Astrocyte of the cerebellum (primary cell): ENCODE results near the gene GAP43.
A peak's percentile ranks its signal among the peaks of the same experiment; 100 is the strongest.

ENCODE experiments used
- DNase-seq: peaks from one replicate; pipeline ENCODE4 v3.0.0-alpha.2; 2011; ENCODE audit warnings: low read depth
- H3K4me3 ChIP-seq: 2 replicates; pipeline ENCODE4 v1.5.1; 2011; ENCODE audit warnings: mild to moderate bottlenecking, low read depth, low read length, moderate library complexity
- in situ Hi-C: cut with HindIII; loops from 2 replicates; pipeline ENCODE4 v1.10.0; 2017; ENCODE audit warnings: low sequenced_read_pairs
- TF ChIP-seq, protein P1 (sequence below): IDR thresholded peaks from 2 replicates; pipeline ENCODE4 v1.5.1; 2012; ENCODE audit warnings: low read length, low read depth, moderate library complexity, mild to moderate bottlenecking; ENCODE audit errors: missing control alignments

Gene GAP43

DNA sequence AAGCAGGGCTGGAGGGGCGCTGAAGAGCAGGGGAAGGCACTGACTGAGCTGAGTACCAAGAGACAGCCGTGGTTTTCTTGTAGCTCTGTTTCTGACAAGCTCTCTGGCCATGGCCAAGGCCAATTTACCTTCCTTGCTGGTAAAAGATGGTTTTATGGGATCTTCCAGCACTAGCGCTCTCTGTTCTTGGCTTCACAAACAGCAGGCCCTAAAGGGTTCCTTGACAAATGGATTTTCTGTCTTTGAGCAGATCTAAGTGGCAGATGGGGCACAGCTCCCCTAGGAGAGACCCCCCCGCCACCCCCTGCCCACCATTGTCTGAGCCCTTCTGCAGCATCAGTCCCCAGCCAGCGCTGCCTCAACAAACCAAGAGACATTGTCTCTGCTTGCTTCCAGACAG is 66.6 kb downstream of the GAP43 start:
- DNase-seq = no peak
- no peak overlapping the region for H3K4me3 ChIP-seq
- in situ Hi-C loops = no loop called here
- TF ChIP-seq, protein P1, sequence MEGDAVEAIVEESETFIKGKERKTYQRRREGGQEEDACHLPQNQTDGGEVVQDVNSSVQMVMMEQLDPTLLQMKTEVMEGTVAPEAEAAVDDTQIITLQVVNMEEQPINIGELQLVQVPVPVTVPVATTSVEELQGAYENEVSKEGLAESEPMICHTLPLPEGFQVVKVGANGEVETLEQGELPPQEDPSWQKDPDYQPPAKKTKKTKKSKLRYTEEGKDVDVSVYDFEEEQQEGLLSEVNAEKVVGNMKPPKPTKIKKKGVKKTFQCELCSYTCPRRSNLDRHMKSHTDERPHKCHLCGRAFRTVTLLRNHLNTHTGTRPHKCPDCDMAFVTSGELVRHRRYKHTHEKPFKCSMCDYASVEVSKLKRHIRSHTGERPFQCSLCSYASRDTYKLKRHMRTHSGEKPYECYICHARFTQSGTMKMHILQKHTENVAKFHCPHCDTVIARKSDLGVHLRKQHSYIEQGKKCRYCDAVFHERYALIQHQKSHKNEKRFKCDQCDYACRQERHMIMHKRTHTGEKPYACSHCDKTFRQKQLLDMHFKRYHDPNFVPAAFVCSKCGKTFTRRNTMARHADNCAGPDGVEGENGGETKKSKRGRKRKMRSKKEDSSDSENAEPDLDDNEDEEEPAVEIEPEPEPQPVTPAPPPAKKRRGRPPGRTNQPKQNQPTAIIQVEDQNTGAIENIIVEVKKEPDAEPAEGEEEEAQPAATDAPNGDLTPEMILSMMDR = no peak

DNA sequence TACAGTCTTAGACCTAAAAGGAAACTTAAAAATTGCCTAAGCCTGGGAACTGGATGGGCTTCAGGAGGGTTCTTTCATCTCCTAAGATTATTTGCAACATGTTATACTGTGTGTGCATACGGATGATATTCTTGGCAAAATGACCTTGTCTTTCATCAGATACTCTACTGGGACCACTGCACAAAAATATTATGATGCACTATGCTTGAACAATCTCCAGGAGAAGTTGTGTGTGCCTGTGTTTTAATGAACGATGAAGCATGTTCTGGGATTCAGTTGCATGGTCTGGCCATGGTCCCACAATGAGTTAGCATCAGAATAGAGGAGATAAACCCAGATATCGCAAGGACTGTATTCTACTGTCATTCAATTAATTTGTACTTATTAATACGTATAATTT is 68.7 kb downstream of the GAP43 start:
- DNase-seq = no peak
- in situ Hi-C loops = no loop called here
- TF ChIP-seq, protein P1 = no peak
- H3K4me3 ChIP-seq = no peak overlapping the region

DNA sequence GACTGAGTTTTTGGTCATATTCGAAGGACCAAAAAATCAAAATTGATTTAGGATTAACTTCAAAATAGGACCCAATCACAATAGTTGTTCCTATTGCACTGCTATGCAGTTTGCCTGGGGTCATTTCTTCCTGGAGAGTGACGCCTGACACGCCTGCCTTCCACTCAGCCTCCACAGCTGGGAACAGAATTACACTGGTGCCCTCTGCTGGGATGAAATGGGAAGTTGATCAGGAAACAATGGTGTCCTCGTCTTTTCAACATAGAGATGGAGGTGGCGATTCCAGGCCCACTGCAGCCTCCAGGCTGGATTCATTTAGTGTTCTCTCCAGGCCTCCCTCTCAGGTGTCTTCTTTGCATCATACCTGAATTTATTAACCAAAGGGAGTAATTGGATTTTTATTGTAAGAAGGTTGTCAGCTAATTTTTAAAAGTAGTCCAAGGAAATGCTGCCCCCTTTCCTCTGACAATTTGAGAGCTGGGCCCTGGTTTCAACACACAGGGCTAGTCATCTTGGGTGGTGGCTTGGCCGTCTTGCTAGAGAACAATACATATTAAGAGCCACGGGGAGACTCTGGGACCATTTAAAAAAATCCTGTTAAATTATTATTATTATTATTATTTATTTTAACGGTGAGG is 69.7 kb downstream of the GAP43 start:
- no peak overlapping the region for H3K4me3 ChIP-seq
- TF ChIP-seq, protein P1 = peak; percentile 81
- in situ Hi-C loops = no loop called here
- DNase-seq = peak; percentile 57

DNA sequence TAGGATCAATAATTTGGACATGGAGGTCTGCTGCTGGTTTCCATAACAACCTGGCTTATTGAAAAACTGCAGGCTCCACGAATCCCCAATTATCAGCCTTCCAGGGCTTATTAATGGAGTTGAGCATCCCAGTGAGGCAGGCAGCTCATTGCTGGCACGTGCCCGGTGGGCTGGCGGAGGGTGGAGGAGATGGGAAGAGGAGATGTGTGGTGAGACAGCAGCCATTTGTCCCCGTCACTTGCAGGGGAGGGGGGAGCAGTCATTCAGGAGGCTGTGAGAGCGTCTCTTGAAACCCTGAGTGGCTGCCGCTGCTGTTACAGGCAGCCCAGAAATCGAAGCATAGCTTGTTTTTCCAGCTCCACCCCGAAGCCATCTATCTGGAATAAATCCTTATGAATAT is 70.6 kb downstream of the GAP43 start:
- no peak for DNase-seq
- H3K4me3 ChIP-seq = no peak overlapping the region
- in situ Hi-C loops = no loop called here
- TF ChIP-seq, protein P1 = no peak

DNA sequence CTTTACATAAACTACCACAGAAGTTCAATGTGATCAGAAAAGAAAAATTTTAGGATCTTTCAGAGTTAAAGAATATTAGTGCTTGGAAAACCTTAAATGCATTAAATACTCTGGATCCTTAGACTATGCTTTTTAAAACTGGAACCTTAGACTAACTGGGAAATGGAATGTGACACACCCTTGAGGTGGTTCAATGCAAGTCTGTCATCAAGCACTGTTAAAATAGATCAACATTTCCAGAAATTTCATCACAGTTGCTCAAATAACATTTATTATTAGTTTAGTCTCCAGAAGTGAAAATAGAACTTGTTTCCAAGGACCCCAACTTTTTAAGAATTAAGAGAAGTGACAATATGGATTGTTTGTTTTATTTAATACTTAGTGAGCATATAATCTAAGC is 71.8 kb downstream of the GAP43 start:
- in situ Hi-C loops = no loop called here

DNA sequence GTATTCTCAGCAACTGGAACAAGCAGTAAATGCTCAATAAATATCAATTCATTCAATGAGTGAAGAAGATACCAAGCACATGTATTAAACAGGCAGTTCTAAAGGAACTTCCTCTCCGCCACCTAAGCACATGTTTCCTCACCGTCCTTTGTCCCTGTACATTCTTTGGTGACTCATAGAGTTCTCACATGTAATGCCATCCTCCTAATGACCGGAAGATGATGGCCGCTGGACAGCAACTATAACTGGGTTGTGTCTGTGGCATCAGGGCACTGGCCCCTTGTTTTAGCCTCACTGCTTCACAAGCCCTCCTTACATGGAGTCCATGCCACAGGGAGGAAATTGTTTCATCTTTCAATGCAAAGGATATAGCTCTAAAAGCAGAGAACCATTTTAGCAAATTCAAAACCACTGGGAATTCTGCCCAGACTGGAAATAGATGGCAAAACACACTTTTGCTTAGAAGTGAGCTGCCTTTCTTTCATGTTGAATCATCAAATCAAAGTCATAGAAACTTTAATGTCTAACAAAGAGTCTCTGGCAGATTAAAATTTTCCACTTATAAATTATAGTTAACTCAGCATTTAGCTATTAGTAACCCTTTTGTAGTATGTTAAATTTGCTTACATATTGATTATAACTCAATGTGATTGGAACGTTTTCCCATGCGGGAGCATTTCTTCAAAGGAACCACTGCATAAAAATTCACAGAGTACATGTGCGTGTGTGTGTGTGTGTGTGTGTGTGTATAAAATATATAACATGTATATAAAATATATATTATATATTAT is 74.1 kb downstream of the GAP43 start:
- TF ChIP-seq, protein P1 = no peak

More for the DNA sequence above, 71.8 kb downstream of the GAP43 start:
- no peak for DNase-seq
- no peak overlapping the region for H3K4me3 ChIP-seq
- TF ChIP-seq, protein P1 = no peak

More for the DNA sequence above, 74.1 kb downstream of the GAP43 start:
- DNase-seq = no peak
- in situ Hi-C loops = no loop called here
- H3K4me3 ChIP-seq = no peak overlapping the region
